ENCODE results near the gene PITPNM2.

- no peak for TF ChIP-seq EP300 (IDR thresholded peaks at IDR 0.05)
- no peak for TF ChIP-seq POLR2A (IDR thresholded peaks at IDR 0.05)
- TF ChIP-seq CTCF (IDR thresholded peaks at IDR 0.05): no peak
These were observed 13.3 kb upstream of the PITPNM2 start for GRCh38 chr12:123164222-123164621.
